Hepatocyte (in vitro differentiated cells): ENCODE data around the gene NPAS3.

ENCODE experiments used
- CTCF ChIP-seq: fragments of 200-600 bp; sonication (generic); IDR thresholded peaks from 2 replicates; pipeline ENCODE4 v1.5.1; 2016; ENCODE audit warnings: antibody characterized with exemption, mild to moderate bottlenecking; ENCODE audit not compliant: poor library complexity
- EZH2 ChIP-seq: fragments of 200-600 bp; sonication (generic); IDR thresholded peaks from 2 replicates; pipeline ENCODE4 v1.6.1; 2016; ENCODE audit warnings: antibody characterized with exemption, mild to moderate bottlenecking, borderline replicate concordance
- EZH2phosphoT487 ChIP-seq: fragments of 200-600 bp; sonication (generic); IDR thresholded peaks from one replicate; pipeline ENCODE4 v1.6.1; 2018; ENCODE audit warnings: antibody characterized with exemption, mild to moderate bottlenecking, low read depth, moderate library complexity; ENCODE audit not compliant: unreplicated experiment, severe bottlenecking

- TF ChIP-seq CTCF (no peak), EZH2 (no peak), EZH2phosphoT487 (no peak)
Observed at GRCh38 chr14:33201116-33201515, 262.4 kb downstream of the NPAS3 start.
